Measurements from ENCODE around the gene CCDC184. TPM values are rescaled to one million over a fixed set of nuclear protein-coding genes. Genes with fewer than 3 reads are reported as not detected.

The CCDC184 gene
- total and polyA plus RNA-seq, 2 of the 13 experiments (the other 11 are each of a cell fraction or from before 2014, with no cell fraction given) = not detected

DNA sequence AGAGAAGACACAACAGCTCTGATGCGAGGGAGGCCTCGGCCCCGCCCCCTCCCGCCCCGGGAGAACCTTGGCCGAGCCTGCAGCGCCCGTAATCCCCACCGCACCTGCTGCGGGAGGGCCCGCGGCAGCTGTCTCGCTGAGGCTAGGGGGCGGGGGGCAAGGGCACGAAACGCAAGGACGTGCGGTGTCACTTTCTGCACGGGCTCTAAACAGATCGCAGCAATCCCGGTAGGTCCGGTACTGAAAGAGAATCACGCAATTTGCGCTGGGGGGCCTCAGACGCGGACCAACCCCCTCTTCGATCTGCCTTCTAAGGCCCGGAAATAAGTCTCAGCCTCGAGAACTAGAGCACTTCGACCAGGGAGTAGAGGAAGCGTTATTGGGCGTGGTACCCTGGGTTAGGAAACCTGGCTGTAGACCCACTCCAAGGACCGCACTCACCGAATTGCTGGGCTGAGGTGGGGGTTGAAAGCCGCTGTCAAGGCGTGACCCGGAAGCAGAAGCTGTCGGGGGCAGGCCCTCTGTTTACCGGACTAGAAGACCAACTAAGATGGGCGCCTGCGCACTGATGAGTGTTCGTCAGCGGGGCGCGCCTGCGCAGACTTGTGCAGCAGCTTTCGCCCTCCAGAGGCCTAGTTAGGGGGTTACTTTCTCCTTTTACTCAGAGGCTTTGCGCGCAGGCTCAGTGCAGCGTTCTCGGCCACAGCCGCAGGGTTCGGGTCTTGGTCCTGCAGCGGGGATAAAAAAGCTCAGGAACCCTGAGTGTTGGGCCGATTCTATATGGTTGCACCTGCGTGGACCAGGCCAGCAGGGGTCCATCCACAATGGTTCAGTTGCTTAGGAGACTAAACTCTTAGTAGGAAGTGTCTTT lies 26.2 kb upstream of the CCDC184 start, which contains the start of gene ASB8 (continued):
- TF ChIP-seq, protein P1, sequence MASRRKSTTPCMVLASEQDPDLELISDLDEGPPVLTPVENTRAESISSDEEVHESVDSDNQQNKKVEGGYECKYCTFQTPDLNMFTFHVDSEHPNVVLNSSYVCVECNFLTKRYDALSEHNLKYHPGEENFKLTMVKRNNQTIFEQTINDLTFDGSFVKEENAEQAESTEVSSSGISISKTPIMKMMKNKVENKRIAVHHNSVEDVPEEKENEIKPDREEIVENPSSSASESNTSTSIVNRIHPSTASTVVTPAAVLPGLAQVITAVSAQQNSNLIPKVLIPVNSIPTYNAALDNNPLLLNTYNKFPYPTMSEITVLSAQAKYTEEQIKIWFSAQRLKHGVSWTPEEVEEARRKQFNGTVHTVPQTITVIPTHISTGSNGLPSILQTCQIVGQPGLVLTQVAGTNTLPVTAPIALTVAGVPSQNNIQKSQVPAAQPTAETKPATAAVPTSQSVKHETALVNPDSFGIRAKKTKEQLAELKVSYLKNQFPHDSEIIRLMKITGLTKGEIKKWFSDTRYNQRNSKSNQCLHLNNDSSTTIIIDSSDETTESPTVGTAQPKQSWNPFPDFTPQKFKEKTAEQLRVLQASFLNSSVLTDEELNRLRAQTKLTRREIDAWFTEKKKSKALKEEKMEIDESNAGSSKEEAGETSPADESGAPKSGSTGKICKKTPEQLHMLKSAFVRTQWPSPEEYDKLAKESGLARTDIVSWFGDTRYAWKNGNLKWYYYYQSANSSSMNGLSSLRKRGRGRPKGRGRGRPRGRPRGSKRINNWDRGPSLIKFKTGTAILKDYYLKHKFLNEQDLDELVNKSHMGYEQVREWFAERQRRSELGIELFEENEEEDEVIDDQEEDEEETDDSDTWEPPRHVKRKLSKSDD (CRISPR knock-in tag; IDR thresholded peaks at IDR 0.05; ENCODE audit: low read depth) = 0 out of 2 replicates have a peak, but pooled peaks have one; percentile 22
- TF ChIP-seq, protein P2, sequence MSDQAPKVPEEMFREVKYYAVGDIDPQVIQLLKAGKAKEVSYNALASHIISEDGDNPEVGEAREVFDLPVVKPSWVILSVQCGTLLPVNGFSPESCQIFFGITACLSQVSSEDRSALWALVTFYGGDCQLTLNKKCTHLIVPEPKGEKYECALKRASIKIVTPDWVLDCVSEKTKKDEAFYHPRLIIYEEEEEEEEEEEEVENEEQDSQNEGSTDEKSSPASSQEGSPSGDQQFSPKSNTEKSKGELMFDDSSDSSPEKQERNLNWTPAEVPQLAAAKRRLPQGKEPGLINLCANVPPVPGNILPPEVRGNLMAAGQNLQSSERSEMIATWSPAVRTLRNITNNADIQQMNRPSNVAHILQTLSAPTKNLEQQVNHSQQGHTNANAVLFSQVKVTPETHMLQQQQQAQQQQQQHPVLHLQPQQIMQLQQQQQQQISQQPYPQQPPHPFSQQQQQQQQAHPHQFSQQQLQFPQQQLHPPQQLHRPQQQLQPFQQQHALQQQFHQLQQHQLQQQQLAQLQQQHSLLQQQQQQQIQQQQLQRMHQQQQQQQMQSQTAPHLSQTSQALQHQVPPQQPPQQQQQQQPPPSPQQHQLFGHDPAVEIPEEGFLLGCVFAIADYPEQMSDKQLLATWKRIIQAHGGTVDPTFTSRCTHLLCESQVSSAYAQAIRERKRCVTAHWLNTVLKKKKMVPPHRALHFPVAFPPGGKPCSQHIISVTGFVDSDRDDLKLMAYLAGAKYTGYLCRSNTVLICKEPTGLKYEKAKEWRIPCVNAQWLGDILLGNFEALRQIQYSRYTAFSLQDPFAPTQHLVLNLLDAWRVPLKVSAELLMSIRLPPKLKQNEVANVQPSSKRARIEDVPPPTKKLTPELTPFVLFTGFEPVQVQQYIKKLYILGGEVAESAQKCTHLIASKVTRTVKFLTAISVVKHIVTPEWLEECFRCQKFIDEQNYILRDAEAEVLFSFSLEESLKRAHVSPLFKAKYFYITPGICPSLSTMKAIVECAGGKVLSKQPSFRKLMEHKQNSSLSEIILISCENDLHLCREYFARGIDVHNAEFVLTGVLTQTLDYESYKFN (CRISPR knock-in tag; conservative IDR thresholded peaks at IDR 0.05) = peak; percentile 76
- TF ChIP-seq HDAC6 (IDR thresholded peaks at IDR 0.05; ENCODE audit: low read depth, low read length) (no peak), KLF9 (CRISPR knock-in tag; IDR thresholded peaks at IDR 0.05; ENCODE audit: low read depth) (0 out of 2 replicates have a peak, but pooled peaks have one; percentile 36), TBP (CRISPR knock-in tag; IDR thresholded peaks at IDR 0.05) (no peak), TARDBP (CRISPR knock-in tag; IDR thresholded peaks at IDR 0.05) (peak; percentile 47; the same call in 1 of the 2 replicates), ZSCAN21 (CRISPR knock-in tag; IDR thresholded peaks at IDR 0.05; ENCODE audit: borderline replicate concordance) (0 out of 2 replicates have a peak, but pooled peaks have one; percentile 53), ZC3H4 (CRISPR knock-in tag; IDR thresholded peaks at IDR 0.05; ENCODE audit: borderline replicate concordance) (0 out of 2 replicates have a peak, but pooled peaks have one; percentile 47), RARA (CRISPR knock-in tag; IDR thresholded peaks at IDR 0.05) (peak; percentile 20; the same call in 1 of the 2 replicates), ZNF660 (CRISPR knock-in tag; IDR thresholded peaks at IDR 0.05; ENCODE audit: borderline replicate concordance, low read depth) (no peak), EEA1 (CRISPR knock-in tag; IDR thresholded peaks at IDR 0.05; ENCODE audit: borderline replicate concordance) (no peak; the same call in 1 of the 2 replicates), ZNF10 (CRISPR knock-in tag; IDR thresholded peaks at IDR 0.05; ENCODE audit: borderline replicate concordance, low read depth) (no peak), XRCC5 (optimal IDR thresholded peaks at IDR 0.05; ENCODE audit: low read length) (peak; percentile 46), ZFP1 (CRISPR knock-in tag; IDR thresholded peaks at IDR 0.05) (0 out of 2 replicates have a peak, but pooled peaks have one; percentile 18)
- TF ChIP-seq, protein P3, sequence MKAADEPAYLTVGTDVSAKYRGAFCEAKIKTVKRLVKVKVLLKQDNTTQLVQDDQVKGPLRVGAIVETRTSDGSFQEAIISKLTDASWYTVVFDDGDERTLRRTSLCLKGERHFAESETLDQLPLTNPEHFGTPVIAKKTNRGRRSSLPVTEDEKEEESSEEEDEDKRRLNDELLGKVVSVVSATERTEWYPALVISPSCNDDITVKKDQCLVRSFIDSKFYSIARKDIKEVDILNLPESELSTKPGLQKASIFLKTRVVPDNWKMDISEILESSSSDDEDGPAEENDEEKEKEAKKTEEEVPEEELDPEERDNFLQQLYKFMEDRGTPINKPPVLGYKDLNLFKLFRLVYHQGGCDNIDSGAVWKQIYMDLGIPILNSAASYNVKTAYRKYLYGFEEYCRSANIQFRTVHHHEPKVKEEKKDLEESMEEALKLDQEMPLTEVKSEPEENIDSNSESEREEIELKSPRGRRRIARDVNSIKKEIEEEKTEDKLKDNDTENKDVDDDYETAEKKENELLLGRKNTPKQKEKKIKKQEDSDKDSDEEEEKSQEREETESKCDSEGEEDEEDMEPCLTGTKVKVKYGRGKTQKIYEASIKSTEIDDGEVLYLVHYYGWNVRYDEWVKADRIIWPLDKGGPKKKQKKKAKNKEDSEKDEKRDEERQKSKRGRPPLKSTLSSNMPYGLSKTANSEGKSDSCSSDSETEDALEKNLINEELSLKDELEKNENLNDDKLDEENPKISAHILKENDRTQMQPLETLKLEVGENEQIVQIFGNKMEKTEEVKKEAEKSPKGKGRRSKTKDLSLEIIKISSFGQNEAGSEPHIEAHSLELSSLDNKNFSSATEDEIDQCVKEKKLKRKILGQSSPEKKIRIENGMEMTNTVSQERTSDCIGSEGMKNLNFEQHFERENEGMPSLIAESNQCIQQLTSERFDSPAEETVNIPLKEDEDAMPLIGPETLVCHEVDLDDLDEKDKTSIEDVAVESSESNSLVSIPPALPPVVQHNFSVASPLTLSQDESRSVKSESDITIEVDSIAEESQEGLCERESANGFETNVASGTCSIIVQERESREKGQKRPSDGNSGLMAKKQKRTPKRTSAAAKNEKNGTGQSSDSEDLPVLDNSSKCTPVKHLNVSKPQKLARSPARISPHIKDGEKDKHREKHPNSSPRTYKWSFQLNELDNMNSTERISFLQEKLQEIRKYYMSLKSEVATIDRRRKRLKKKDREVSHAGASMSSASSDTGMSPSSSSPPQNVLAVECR (CRISPR knock-in tag; IDR thresholded peaks at IDR 0.05; ENCODE audit: borderline replicate concordance) = peak; percentile 93
- TF ChIP-seq, protein P4, sequence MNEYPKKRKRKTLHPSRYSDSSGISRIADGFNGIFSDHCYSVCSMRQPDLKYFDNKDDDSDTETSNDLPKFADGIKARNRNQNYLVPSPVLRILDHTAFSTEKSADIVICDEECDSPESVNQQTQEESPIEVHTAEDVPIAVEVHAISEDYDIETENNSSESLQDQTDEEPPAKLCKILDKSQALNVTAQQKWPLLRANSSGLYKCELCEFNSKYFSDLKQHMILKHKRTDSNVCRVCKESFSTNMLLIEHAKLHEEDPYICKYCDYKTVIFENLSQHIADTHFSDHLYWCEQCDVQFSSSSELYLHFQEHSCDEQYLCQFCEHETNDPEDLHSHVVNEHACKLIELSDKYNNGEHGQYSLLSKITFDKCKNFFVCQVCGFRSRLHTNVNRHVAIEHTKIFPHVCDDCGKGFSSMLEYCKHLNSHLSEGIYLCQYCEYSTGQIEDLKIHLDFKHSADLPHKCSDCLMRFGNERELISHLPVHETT (CRISPR knock-in tag; conservative IDR thresholded peaks at IDR 0.05) = peak; percentile 55; the same call in 1 of the 2 replicates
